DND-41 (cell line): ENCODE data around the gene EHF.

Experiments
- ATAC-seq: fragments of 200-7000 bp; cut with Tn5 transposase; 3 replicates; pipeline ENCODE4 v1.9.1; 2021; ENCODE audit warnings: low read depth; ENCODE audit not compliant: insufficient read depth
- DNase-seq: peaks from one replicate; pipeline ENCODE4 v3.0.0-alpha.2; 2020
- H2AFZ ChIP-seq: 2 replicates; pipeline ENCODE4 v1.6.0; 2012; ENCODE audit warnings: low read depth, low read length
- H3K27ac ChIP-seq: 2 replicates; pipeline ENCODE4 v1.5.1; 2012; ENCODE audit warnings: low read length, inconsistent platforms
- H3K27me3 ChIP-seq: fragments of 200-600 bp; sonication (generic); 2 replicates; pipeline ENCODE4 v1.6.0; 2012; ENCODE audit warnings: low read length, mild to moderate bottlenecking, inconsistent platforms; ENCODE audit not compliant: insufficient read depth, poor library complexity
- H3K36me3 ChIP-seq: 2 replicates; pipeline ENCODE4 v1.5.1; 2012; ENCODE audit warnings: low read length, inconsistent platforms; ENCODE audit not compliant: insufficient read depth
- H3K4me1 ChIP-seq: 2 replicates; pipeline ENCODE4 v1.5.1; 2012; ENCODE audit warnings: mild to moderate bottlenecking, low read length; ENCODE audit not compliant: insufficient read depth
- H3K4me2 ChIP-seq: 2 replicates; pipeline ENCODE4 v1.6.0; 2012; ENCODE audit warnings: mild to moderate bottlenecking, moderate library complexity, low read length, inconsistent platforms; ENCODE audit not compliant: insufficient read depth
- H3K4me3 ChIP-seq, 2 experiments: fragments of 200-600 bp in 1 of 2; shearing (Covaris generic) in 1 of 2; 2 replicates each; pipeline ENCODE4 v1.5.1; 2012 to 2016; ENCODE audit warnings: inconsistent platforms in 2 of 2, low read length in 2 of 2, mild to moderate bottlenecking in 2 of 2, low read depth in 1 of 2, moderate library complexity in 1 of 2
- H3K79me2 ChIP-seq: 2 replicates; pipeline ENCODE4 v1.6.0; 2012; ENCODE audit warnings: low read length, inconsistent platforms; ENCODE audit not compliant: insufficient read depth
- H3K9ac ChIP-seq: 2 replicates; pipeline ENCODE4 v1.6.0; 2012; ENCODE audit warnings: low read depth, mild to moderate bottlenecking, inconsistent platforms, low read length, moderate library complexity
- H3K9me3 ChIP-seq: 2 replicates; pipeline ENCODE4 v1.5.1; 2012; ENCODE audit warnings: low read length, moderate library complexity, mild to moderate bottlenecking, inconsistent platforms; ENCODE audit not compliant: insufficient read depth, severe bottlenecking
- H4K20me1 ChIP-seq: 2 replicates; pipeline ENCODE4 v1.6.0; 2012; ENCODE audit warnings: low read length; ENCODE audit not compliant: insufficient read depth
- EZH2 ChIP-seq: IDR thresholded peaks from 3 replicates; pipeline ENCODE4 v1.6.1; 2012; ENCODE audit warnings: borderline replicate concordance, low read depth, mild to moderate bottlenecking, moderate library complexity, low read length, inconsistent platforms; ENCODE audit not compliant: severe bottlenecking
- TF ChIP-seq, protein P1 (sequence below): IDR thresholded peaks from 2 replicates; pipeline ENCODE4 v1.5.1; 2012; ENCODE audit warnings: borderline replicate concordance, low read length, moderate library complexity, mild to moderate bottlenecking; ENCODE audit not compliant: poor library complexity, severe bottlenecking; ENCODE audit errors: extremely low read depth

The EHF gene

DNA sequence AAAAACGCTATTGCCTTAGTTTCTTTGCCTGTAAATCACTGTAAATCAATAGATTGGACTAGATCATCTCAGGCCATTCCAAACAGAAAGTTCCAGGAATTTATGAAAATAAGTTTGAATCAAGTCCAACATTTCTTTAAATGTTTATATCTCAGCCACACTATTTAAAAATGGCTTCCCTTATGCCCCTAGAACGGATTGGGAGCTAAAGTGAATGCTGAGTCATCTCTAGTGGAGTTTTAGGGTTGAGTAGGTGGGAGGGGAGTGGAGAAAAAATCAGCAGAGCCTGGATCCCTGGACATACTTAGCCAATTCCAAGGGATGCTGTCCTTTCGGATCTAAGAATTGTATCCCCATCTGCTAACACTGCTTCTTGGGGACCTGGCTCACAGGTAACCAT lies 48.6 kb downstream of the EHF start:
- ATAC-seq (no peak), DNase-seq (no peak)
- Histone ChIP-seq H3K9ac (no peak overlapping the region), H3K27me3 (peaks cover under 1% of the 10 kb centered on the region), H3K27ac (no peak overlapping the region), H2AFZ (no peak overlapping the region), H3K4me3 (no peak overlapping the region), H3K36me3 (no peaks in the 10 kb centered on the region), H3K79me2 (no peaks in the 10 kb centered on the region), H3K4me1 (no peaks in the 10 kb centered on the region), H4K20me1 (no peaks in the 10 kb centered on the region), H3K4me2 (no peak overlapping the region), H3K9me3 (no peaks in the 10 kb centered on the region)
- TF ChIP-seq, protein P1, sequence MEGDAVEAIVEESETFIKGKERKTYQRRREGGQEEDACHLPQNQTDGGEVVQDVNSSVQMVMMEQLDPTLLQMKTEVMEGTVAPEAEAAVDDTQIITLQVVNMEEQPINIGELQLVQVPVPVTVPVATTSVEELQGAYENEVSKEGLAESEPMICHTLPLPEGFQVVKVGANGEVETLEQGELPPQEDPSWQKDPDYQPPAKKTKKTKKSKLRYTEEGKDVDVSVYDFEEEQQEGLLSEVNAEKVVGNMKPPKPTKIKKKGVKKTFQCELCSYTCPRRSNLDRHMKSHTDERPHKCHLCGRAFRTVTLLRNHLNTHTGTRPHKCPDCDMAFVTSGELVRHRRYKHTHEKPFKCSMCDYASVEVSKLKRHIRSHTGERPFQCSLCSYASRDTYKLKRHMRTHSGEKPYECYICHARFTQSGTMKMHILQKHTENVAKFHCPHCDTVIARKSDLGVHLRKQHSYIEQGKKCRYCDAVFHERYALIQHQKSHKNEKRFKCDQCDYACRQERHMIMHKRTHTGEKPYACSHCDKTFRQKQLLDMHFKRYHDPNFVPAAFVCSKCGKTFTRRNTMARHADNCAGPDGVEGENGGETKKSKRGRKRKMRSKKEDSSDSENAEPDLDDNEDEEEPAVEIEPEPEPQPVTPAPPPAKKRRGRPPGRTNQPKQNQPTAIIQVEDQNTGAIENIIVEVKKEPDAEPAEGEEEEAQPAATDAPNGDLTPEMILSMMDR: no peak
- no peak for TF ChIP-seq EZH2

DNA sequence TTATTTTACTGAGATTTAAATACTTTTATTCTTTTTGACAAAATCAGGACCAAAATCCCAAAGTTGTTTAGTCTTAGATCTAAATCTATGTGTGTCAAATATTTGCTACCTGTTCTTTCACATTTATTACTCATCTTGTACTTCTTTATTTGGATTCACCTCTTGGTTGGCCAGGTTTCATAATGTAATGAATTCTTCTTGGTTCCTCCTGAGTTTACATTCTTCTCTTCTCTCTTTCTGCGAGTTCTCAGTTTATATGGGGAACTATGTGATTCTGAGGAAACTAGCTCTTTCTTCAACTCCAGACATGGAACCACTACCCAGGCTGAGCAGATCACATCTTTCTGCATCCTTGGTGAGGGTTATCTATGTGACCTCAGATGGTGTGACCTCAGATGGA lies 50.2 kb downstream of the EHF start:
- Histone ChIP-seq H2AFZ (no peak overlapping the region), H3K27me3 (no peaks in the 10 kb centered on the region), H3K4me1 (no peaks in the 10 kb centered on the region), H3K4me2 (no peak overlapping the region), H4K20me1 (no peaks in the 10 kb centered on the region), H3K4me3 (no peak overlapping the region), H3K27ac (no peak overlapping the region), H3K79me2 (no peaks in the 10 kb centered on the region), H3K9ac (no peak overlapping the region), H3K36me3 (no peaks in the 10 kb centered on the region), H3K9me3 (no peaks in the 10 kb centered on the region)
- DNase-seq (no peak), ATAC-seq (no peak)
- TF ChIP-seq, protein P1: no peak

DNA sequence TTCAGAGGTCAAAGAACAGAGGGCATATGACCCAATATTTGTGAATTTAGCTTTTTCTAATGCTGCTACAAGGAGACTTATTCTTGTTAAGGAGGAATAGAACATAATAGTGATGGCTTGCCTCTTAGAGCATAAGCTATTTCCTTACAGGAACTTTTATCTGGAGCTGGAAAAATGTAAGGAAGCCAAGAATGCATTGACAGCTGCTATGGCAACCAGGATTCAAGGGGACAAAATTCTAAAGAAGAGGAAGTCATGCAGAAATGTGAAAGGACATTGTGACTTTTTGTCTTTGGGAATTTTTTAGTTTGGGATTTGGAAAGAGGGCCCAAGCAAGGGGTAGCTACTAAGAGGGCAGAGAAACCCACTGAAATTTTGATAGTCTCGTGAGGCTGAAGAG lies 51.1 kb downstream of the EHF start:
- Histone ChIP-seq H3K9ac (no peak overlapping the region), H3K27ac (no peak overlapping the region), H3K27me3 (no peaks in the 10 kb centered on the region), H3K4me1 (no peaks in the 10 kb centered on the region), H2AFZ (no peak overlapping the region), H3K9me3 (no peaks in the 10 kb centered on the region), H3K79me2 (no peaks in the 10 kb centered on the region), H3K36me3 (no peaks in the 10 kb centered on the region), H3K4me2 (no peak overlapping the region), H3K4me3 (no peak overlapping the region), H4K20me1 (no peaks in the 10 kb centered on the region)
- DNase-seq (no peak), ATAC-seq (no peak)
- TF ChIP-seq, protein P1: no peak
- TF ChIP-seq EZH2: no peak

DNA sequence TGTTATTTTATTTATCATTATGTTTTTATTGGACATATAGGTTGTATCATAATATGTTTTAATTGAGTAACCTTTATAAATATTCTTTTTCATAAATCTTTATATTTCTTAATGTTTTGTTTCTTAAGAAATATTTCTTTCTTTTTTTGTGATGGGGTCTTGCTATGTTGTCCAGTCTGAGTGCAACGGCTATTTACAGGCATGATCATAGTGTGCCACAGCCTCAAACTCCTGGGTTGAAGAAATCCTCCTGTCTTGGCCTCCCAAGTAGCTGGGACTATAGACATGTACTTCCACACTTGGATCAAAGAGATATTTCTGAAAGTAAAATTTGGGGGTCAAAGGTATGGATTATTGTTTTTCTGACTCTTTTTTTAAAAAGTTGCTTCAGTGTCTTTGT lies 53.1 kb downstream of the EHF start:
- H3K27ac ChIP-seq: no peak overlapping the region
- H3K9ac ChIP-seq: no peak overlapping the region
- TF ChIP-seq EZH2: no peak
- TF ChIP-seq, protein P1: no peak
- no peaks in the 10 kb centered on the region for H3K4me1 ChIP-seq
- H3K9me3 ChIP-seq: no peaks in the 10 kb centered on the region
- H3K4me2 ChIP-seq: no peak overlapping the region
- no peaks in the 10 kb centered on the region for H3K36me3 ChIP-seq
- no peak overlapping the region for H2AFZ ChIP-seq
- DNase-seq (no peak), ATAC-seq (no peak)
- H3K4me3 ChIP-seq: no peak overlapping the region
- H4K20me1 ChIP-seq: no peaks in the 10 kb centered on the region
- H3K27me3 ChIP-seq: no peaks in the 10 kb centered on the region
- no peaks in the 10 kb centered on the region for H3K79me2 ChIP-seq
